ENCODE data around the gene MIEF1. TPM values are rescaled to one million over a fixed set of nuclear protein-coding genes. Genes with fewer than 3 reads are reported as not detected.

MIEF1 gene
- total RNA-seq, 2 donors from 2014 or later, result 24.0 to 38.6 TPM

DNA sequence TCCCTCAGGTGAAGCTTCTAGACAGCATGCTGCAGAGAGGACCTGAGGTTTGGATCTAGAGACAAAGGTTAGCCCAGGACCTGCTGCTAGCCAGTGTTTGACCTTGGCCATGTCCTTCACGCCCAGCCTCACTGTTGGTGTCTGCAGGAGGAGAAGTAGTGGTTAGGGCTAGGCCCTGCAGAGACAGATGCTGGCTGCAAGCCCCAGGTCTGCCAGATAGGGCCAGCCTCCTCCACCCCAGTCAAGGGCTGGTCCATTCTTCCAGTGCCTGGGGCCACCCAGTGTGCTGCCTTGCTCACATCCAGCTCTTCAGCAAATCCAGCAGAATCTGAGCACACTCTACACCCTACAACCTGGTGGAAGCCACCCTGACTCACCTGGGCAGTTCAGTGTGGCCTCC, 21.5 kb upstream of the MIEF1 start:
- Histone ChIP-seq H3K27me3 (replicated peaks; ENCODE audit: insufficient read depth) (no peaks in the 10 kb centered on the region), H3K27ac (no peak overlapping the region), H3K9me3 (no peaks in the 10 kb centered on the region), H3K4me3 (no peak overlapping the region), H3K4me1 (replicated peaks) (no peaks in the 10 kb centered on the region), H3K36me3 (no peaks in the 10 kb centered on the region)
- DNase-seq (ENCODE audit: low spot score), result no peak
- 71% methylated on average over 1 of the region's 1 CpG for whole genome bisulfite sequencing
- TF ChIP-seq POLR2AphosphoS5 (IDR thresholded peaks at IDR 0.05) (no peak), POLR2A (IDR thresholded peaks at IDR 0.05) (no peak)
- TF ChIP-seq, protein P1, sequence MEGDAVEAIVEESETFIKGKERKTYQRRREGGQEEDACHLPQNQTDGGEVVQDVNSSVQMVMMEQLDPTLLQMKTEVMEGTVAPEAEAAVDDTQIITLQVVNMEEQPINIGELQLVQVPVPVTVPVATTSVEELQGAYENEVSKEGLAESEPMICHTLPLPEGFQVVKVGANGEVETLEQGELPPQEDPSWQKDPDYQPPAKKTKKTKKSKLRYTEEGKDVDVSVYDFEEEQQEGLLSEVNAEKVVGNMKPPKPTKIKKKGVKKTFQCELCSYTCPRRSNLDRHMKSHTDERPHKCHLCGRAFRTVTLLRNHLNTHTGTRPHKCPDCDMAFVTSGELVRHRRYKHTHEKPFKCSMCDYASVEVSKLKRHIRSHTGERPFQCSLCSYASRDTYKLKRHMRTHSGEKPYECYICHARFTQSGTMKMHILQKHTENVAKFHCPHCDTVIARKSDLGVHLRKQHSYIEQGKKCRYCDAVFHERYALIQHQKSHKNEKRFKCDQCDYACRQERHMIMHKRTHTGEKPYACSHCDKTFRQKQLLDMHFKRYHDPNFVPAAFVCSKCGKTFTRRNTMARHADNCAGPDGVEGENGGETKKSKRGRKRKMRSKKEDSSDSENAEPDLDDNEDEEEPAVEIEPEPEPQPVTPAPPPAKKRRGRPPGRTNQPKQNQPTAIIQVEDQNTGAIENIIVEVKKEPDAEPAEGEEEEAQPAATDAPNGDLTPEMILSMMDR (IDR thresholded peaks at IDR 0.05), result no peak
- intact Hi-C loops (cut with DNase I), result no loop called here

DNA sequence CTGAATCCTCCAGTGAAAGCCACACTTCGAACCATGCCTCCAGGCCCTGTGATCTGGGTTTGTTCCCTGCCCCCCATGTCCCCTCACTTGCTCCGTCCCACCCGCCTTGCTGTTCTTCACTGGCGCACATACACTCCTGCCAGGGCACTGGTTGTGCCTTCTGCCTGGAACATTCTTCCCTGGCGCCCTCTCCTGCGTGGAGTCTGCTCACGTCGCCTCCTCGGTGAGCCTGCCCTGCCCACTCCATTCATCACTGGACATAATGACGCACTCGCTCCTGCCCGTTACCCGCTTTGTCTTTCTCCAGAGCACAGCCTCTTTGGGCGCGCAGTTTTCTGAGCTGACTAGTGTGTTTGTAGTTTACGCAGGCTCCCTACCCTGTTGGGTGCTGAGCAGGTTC, 21.0 kb upstream of the MIEF1 start:
- no peaks in the 10 kb centered on the region for H3K4me1 ChIP-seq (replicated peaks)
- TF ChIP-seq, protein P1 (IDR thresholded peaks at IDR 0.05), result no peak
- TF ChIP-seq POLR2AphosphoS5 (IDR thresholded peaks at IDR 0.05) (no peak), POLR2A (IDR thresholded peaks at IDR 0.05) (no peak)
- intact Hi-C loops (cut with DNase I), result no loop called here
- H3K27ac ChIP-seq, result no peak overlapping the region
- no peak for DNase-seq (ENCODE audit: low spot score)
- no peaks in the 10 kb centered on the region for H3K27me3 ChIP-seq (replicated peaks; ENCODE audit: insufficient read depth)
- 87% methylated on average over 16 of the region's 16 CpGs for WGBS
- H3K36me3 ChIP-seq, result no peaks in the 10 kb centered on the region
- H3K4me3 ChIP-seq, result no peak overlapping the region
- no peaks in the 10 kb centered on the region for H3K9me3 ChIP-seq

DNA sequence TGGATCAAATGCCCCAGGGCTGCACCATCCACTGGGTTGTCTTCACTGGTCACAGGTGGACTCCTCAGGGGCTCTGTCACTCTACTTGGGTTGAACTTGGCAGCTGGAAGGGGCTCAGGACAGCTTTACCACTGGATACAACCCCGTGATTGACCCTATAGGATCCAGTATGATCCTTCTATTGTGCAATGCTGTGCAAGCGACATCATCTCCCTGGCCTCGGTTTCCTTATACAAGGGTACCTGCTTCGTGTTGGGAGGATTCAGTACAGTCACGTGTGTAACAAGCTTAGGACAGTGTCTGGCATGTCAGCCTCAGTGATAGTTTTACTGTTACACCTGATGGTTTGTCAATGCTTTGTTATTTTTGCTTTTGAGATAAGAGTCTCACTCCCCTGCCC, 20.5 kb upstream of the MIEF1 start:
- H3K9me3 ChIP-seq, result no peaks in the 10 kb centered on the region
- H3K27ac ChIP-seq, result no peak overlapping the region
- no peaks in the 10 kb centered on the region for H3K4me1 ChIP-seq (replicated peaks)
- H3K27me3 ChIP-seq (replicated peaks; ENCODE audit: insufficient read depth), result no peaks in the 10 kb centered on the region
- intact Hi-C loops (cut with DNase I), result no loop called here
- no peak for DNase-seq (ENCODE audit: low spot score)
- H3K36me3 ChIP-seq, result no peaks in the 10 kb centered on the region
- TF ChIP-seq, protein P1 (IDR thresholded peaks at IDR 0.05), result no peak
- no peak for TF ChIP-seq POLR2A (IDR thresholded peaks at IDR 0.05)
- no peak for TF ChIP-seq POLR2AphosphoS5 (IDR thresholded peaks at IDR 0.05)
- WGBS, result 84% methylated on average over 4 of the region's 5 CpGs
- H3K4me3 ChIP-seq, result no peak overlapping the region

DNA sequence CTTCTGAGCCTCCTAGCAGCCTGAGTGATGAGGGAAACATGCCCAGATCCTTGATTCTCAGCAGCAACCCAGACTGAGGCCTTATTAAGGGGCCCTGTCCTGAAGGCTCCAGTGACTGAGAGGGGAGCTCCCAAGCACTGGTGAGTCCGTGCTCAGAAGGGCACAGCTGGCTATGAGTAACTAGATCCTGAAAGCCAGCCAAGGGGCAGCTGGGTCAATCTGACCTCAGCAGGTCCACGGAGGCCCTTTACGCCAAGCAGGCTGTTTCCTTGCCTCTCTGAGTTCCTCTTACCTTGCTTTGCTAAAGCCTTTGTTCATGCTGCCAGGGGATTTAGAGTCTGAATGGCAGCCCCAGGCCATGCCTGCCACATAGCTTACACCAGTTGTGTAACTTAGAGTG, 19.3 kb upstream of the MIEF1 start:
- DNase-seq (ENCODE audit: low spot score), result no peak
- Histone ChIP-seq H3K4me1 (replicated peaks) (no peaks in the 10 kb centered on the region), H3K9me3 (no peaks in the 10 kb centered on the region), H3K27me3 (replicated peaks; ENCODE audit: insufficient read depth) (no peaks in the 10 kb centered on the region), H3K27ac (no peak overlapping the region), H3K36me3 (no peaks in the 10 kb centered on the region), H3K4me3 (no peak overlapping the region)
- intact Hi-C loops (cut with DNase I), result no loop called here
- TF ChIP-seq POLR2A (IDR thresholded peaks at IDR 0.05) (no peak), POLR2AphosphoS5 (IDR thresholded peaks at IDR 0.05) (no peak)
- TF ChIP-seq, protein P1 (IDR thresholded peaks at IDR 0.05), result no peak
- 82% methylated on average over 3 of the region's 3 CpGs for WGBS

DNA sequence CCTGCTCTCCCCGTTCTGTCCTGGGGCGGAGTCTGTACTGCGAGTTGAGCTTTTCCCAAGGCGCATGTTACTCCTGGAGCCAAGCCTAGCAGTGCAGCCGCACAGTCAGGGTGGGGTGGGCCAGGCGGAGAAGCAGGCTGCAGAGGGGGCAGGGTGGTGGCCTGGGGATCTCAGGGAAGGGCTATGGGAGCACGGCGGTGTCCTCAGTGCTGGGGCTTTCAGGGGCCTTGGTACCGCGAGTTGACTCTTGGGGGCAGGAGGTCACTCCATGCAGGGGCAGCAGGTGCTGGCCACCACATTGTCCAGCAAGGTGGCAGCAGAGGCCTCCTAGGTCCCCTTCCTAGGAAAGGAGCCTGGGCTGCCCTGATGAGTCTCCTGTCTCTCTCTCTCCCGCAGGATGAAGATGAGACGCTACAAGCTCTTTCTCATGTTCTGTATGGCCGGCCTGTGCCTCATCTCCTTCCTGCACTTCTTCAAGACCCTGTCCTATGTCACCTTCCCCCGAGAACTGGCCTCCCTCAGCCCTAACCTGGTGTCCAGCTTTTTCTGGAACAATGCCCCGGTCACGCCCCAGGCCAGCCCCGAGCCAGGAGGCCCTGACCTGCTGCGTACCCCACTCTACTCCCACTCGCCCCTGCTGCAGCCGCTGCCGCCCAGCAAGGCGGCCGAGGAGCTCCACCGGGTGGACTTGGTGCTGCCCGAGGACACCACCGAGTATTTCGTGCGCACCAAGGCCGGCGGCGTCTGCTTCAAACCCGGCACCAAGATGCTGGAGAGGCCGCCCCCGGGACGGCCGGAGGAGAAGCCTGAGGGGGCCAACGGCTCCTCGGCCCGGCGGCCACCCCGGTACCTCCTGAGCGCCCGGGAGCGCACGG, 14.9 kb upstream of the MIEF1 start:
- intact Hi-C loops (cut with DNase I), result no loop called here
- Histone ChIP-seq H3K27me3 (replicated peaks; ENCODE audit: insufficient read depth) (no peaks in the 10 kb centered on the region), H3K36me3 (no peaks in the 10 kb centered on the region), H3K9me3 (no peaks in the 10 kb centered on the region), H3K4me3 (no peak overlapping the region), H3K27ac (no peak overlapping the region), H3K4me1 (replicated peaks) (no peaks in the 10 kb centered on the region)
- no peak for DNase-seq (ENCODE audit: low spot score)
- no peak for TF ChIP-seq POLR2A (IDR thresholded peaks at IDR 0.05)
- TF ChIP-seq, protein P1 (IDR thresholded peaks at IDR 0.05), result no peak
- no peak for TF ChIP-seq POLR2AphosphoS5 (IDR thresholded peaks at IDR 0.05)
- WGBS, result 87% methylated on average over 40 of the region's 45 CpGs

Measured in prostate gland (tissue), 2 donors.